Measurements from ENCODE around the gene IRAK2. TPM values are rescaled to one million over a fixed set of nuclear protein-coding genes. Genes with fewer than 3 reads are reported as not detected.

Gene IRAK2
- total RNA-seq, 1 experiment from 2014 or later: 0.61 TPM

DNA sequence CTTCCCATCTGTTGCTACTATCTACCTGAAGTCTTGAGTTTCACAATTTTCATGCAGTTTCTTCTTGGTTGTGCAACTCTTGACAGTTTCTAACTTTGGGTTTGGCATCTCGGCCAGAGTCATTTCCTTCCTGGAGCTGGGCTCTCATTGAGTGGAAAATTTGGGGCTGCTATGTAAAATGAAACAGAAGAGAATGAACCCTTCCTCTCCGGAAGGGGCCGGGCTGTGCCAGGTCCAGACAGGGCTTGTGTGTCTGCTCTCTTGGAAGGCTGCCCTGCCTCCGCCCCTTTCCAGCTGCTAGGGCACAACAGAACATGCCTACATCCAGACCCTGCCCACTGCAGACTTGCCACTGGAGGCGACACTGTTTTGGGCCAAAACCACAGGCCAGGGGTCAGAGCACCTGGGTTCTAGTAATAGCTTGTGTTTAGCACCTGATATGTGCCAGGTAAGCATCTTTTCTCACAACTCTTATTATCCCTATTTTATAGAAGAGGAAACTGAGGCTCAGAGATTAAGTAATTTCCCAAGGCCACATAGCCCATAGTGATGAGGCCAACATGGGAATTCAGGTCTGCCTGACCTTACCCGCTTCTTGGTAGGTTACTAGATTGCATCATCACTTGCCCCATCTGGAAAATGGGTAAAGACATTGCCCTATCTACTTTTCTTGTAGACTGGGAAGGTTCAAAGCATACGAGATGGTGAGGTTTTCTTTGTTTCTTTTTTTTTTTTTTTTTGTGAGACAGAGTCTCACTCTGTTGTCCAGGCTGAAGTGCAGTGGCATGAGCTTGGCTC is 25.0 kb downstream of the IRAK2 start:
- Histone ChIP-seq H3K27me3 (ENCODE audit: insufficient read depth, low read length) (no peaks in the 10 kb centered on the region), H3K14ac (ENCODE audit: insufficient read depth, low read length) (no peak overlapping the region), H3K79me1 (ENCODE audit: insufficient read depth, low read depth, low read length, poor library complexity, severe bottlenecking) (no peaks in the 10 kb centered on the region), H4K20me1 (ENCODE audit: control insufficient read depth, insufficient read depth, insufficient read length) (no peaks in the 10 kb centered on the region), H4K8ac (replicated peaks; ENCODE audit: insufficient read length, low read depth, low read length) (no peak overlapping the region), H4K91ac (ENCODE audit: insufficient read length, low read depth, low read length) (no peak overlapping the region), H4K5ac (ENCODE audit: insufficient read length, low read depth, low read length) (no peak overlapping the region), H3K9ac (ENCODE audit: extremely low read depth, insufficient read length, low read length) (no peak overlapping the region), H2BK120ac (ENCODE audit: low read depth, low read length, poor library complexity, severe bottlenecking) (no peak overlapping the region), H3K56ac (ENCODE audit: insufficient read length, low read depth, low read length) (no peak overlapping the region), H3K4ac (ENCODE audit: low read depth, low read length) (no peak overlapping the region), H2BK5ac (ENCODE audit: insufficient read length, low read length) (no peak overlapping the region), H3K27ac (ENCODE audit: insufficient read length, low read depth, low read length) (no peak overlapping the region), H3K9me3 (ENCODE audit: control insufficient read depth, low read depth, low read length) (no peaks in the 10 kb centered on the region), H3K23ac (ENCODE audit: insufficient read length, low read depth, low read length) (no peak overlapping the region), H2BK15ac (ENCODE audit: low read depth, low read length) (no peak overlapping the region), H3K23me2 (ENCODE audit: insufficient read length, low read depth, low read length, poor library complexity, severe bottlenecking) (no peaks in the 10 kb centered on the region), H2AFZ (ENCODE audit: low read length) (no peak overlapping the region), H3K4me2 (ENCODE audit: insufficient read depth, insufficient read length, low read length) (no peak overlapping the region), H2BK12ac (ENCODE audit: insufficient read length, low read depth, low read length) (no peak overlapping the region), H2BK20ac (ENCODE audit: low read depth, low read length, poor library complexity, severe bottlenecking) (no peak overlapping the region), H3K4me1 (ENCODE audit: insufficient read depth, low read length) (peaks cover 6% of the 10 kb centered on the region), H3K79me2 (ENCODE audit: insufficient read depth, low read length) (no peaks in the 10 kb centered on the region), H3T11ph (ENCODE audit: low read length) (no peak overlapping the region), H2AK5ac (ENCODE audit: insufficient read length, low read length) (no peak overlapping the region), H3K18ac (ENCODE audit: insufficient read length, low read depth, low read length) (no peak overlapping the region)
- Mint-ChIP-seq H3K4me3 (no peak overlapping the region), H3K9me3 (no peaks in the 10 kb centered on the region), H3K27me3 (ENCODE audit: low read depth) (no peaks in the 10 kb centered on the region; the same call in 1 of the 2 replicates), H3K4me1 (peaks cover 22 to 27% of the 10 kb centered on the region in 2 experiments), H3K27ac (no peak overlapping the region), H3K36me3 (ENCODE audit: insufficient read depth in 1 of 3, low read depth in 3 of 3) (no peaks in the 10 kb centered on the region)
- no peak for DNase-seq
- TF ChIP-seq, protein P1, sequence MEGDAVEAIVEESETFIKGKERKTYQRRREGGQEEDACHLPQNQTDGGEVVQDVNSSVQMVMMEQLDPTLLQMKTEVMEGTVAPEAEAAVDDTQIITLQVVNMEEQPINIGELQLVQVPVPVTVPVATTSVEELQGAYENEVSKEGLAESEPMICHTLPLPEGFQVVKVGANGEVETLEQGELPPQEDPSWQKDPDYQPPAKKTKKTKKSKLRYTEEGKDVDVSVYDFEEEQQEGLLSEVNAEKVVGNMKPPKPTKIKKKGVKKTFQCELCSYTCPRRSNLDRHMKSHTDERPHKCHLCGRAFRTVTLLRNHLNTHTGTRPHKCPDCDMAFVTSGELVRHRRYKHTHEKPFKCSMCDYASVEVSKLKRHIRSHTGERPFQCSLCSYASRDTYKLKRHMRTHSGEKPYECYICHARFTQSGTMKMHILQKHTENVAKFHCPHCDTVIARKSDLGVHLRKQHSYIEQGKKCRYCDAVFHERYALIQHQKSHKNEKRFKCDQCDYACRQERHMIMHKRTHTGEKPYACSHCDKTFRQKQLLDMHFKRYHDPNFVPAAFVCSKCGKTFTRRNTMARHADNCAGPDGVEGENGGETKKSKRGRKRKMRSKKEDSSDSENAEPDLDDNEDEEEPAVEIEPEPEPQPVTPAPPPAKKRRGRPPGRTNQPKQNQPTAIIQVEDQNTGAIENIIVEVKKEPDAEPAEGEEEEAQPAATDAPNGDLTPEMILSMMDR (conservative IDR thresholded peaks at IDR 0.05): no peak
- no CpG with 5 or more reads among the region's 7 CpGs for WGBS (ENCODE audit: extremely low coverage, insufficient read length, low lambda C conversion rate)

All from H9 (cell line).